Glutamatergic neuron (in vitro differentiated cells): ENCODE data around the gene FRMPD4. TPM values are rescaled to one million over a fixed set of nuclear protein-coding genes. Genes with fewer than 3 reads are reported as not detected.
A peak's percentile ranks its signal among the peaks of the same experiment; 100 is the strongest.

Experiments used
- DNase-seq: peaks from one replicate; pipeline ENCODE4 v3.0.0; 2022
- H3K27ac Mint-ChIP-seq: one replicate; pipeline ENCODE4 v1.8.0; 2020; ENCODE audit warnings: mild to moderate bottlenecking, mixed read lengths, inconsistent platforms; ENCODE audit not compliant: unreplicated experiment
- H3K27me3 Mint-ChIP-seq: one replicate; pipeline ENCODE4 v1.8.0; 2020; ENCODE audit warnings: mild to moderate bottlenecking, moderate library complexity, mixed read lengths, inconsistent platforms; ENCODE audit not compliant: unreplicated experiment
- H3K36me3 Mint-ChIP-seq: one replicate; pipeline ENCODE4 v1.8.0; 2020; ENCODE audit warnings: mild to moderate bottlenecking, mixed read lengths, inconsistent platforms; ENCODE audit not compliant: unreplicated experiment
- H3K4me1 Mint-ChIP-seq: one replicate; pipeline ENCODE4 v1.8.0; 2020; ENCODE audit warnings: mild to moderate bottlenecking, low read depth, mixed read lengths, inconsistent platforms; ENCODE audit not compliant: unreplicated experiment
- H3K4me3 Mint-ChIP-seq: one replicate; pipeline ENCODE4 v1.8.0; 2020; ENCODE audit warnings: mild to moderate bottlenecking, mixed read lengths, inconsistent platforms; ENCODE audit not compliant: unreplicated experiment
- H3K9me3 Mint-ChIP-seq: one replicate; pipeline ENCODE4 v1.8.0; 2020; ENCODE audit warnings: mild to moderate bottlenecking, moderate library complexity, mixed read lengths, inconsistent platforms; ENCODE audit not compliant: unreplicated experiment
- total RNA-seq: library from RNA; stranded (reverse); fragmentation: NEBNext Ultra II Directional; extraction: Animal tissue kit (Norgen Biotek cat#: 25700); gene quantifications from one replicate; pipeline ENCODE4 v1.2.1, GENCODE V29; 2021; ENCODE audit not compliant: unreplicated experiment
- TF ChIP-seq, protein P1 (sequence below): fragments of 200-600 bp; sonication (generic); IDR thresholded peaks from one replicate; pipeline ENCODE4 v1.5.0; 2021; ENCODE audit not compliant: partially characterized antibody, unreplicated experiment

The FRMPD4 gene
- total RNA-seq, 1 donor from 2014 or later = 6.2 TPM

DNA sequence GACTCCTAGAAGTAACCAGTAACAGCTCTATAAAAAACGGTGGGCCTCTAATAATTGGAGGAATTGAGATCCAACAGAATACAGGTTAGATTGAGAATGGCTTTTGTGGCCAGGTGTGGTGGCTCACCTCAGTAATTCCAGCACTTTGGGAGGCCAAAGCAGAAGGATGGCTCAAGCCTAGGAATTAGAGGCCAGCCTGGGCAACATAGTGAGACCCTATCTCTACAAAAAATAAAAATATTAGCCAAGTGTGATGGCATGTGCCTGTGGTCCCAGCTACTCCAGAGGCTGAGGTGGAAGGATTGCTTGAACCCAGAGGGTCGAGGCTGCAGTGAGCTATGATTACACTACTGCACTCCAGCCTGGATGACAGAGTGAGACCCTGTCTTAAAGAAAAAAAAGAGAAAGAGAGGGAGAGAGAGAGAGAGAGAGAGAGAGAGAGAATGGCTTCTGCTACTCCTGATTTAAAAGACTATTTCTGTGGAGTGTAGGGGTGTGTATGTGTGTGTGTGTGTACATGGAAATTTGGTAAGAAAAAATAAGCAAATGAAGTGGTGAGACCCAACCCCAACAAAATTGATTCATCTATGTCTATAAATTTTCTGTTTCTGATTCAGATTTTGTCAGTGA is 89.3 kb downstream of the FRMPD4 start:
- H3K27me3 Mint-ChIP-seq = no peaks in the 10 kb centered on the region
- no peaks in the 10 kb centered on the region for H3K4me1 Mint-ChIP-seq

DNA sequence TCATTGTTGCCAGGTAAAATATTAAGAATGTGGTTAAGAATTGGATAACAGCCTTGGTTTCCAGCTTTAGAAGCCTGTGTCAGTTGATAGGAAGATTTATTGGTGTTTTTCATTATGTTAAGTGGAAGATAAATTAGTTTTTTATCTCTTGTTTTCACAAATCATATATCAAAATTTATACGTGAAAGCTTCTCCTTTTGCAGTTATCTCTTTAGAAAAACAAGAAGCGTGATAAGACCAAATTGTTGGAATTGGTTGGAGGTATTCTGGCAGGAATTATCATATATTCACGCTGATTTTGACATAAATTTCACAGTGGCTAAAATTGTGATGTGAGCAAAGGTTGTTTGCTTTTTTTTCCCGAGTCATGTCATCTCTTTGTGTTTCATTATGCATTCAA is 90.6 kb downstream of the FRMPD4 start:
- DNase-seq = no peak
- H3K4me3 Mint-ChIP-seq = no peak overlapping the region
- H3K9me3 Mint-ChIP-seq = no peaks in the 10 kb centered on the region
- no peaks in the 10 kb centered on the region for H3K4me1 Mint-ChIP-seq
- H3K27ac Mint-ChIP-seq = no peak overlapping the region
- peaks cover 5% of the 10 kb centered on the region for H3K36me3 Mint-ChIP-seq
- H3K27me3 Mint-ChIP-seq = no peaks in the 10 kb centered on the region
- TF ChIP-seq, protein P1, sequence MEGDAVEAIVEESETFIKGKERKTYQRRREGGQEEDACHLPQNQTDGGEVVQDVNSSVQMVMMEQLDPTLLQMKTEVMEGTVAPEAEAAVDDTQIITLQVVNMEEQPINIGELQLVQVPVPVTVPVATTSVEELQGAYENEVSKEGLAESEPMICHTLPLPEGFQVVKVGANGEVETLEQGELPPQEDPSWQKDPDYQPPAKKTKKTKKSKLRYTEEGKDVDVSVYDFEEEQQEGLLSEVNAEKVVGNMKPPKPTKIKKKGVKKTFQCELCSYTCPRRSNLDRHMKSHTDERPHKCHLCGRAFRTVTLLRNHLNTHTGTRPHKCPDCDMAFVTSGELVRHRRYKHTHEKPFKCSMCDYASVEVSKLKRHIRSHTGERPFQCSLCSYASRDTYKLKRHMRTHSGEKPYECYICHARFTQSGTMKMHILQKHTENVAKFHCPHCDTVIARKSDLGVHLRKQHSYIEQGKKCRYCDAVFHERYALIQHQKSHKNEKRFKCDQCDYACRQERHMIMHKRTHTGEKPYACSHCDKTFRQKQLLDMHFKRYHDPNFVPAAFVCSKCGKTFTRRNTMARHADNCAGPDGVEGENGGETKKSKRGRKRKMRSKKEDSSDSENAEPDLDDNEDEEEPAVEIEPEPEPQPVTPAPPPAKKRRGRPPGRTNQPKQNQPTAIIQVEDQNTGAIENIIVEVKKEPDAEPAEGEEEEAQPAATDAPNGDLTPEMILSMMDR = no peak

More for the DNA sequence above, 89.3 kb downstream of the FRMPD4 start:
- no peak overlapping the region for H3K4me3 Mint-ChIP-seq
- no peaks in the 10 kb centered on the region for H3K9me3 Mint-ChIP-seq
- TF ChIP-seq, protein P1 = no peak
- no peak overlapping the region for H3K27ac Mint-ChIP-seq
- peaks cover 5% of the 10 kb centered on the region for H3K36me3 Mint-ChIP-seq
- no peak for DNase-seq

DNA sequence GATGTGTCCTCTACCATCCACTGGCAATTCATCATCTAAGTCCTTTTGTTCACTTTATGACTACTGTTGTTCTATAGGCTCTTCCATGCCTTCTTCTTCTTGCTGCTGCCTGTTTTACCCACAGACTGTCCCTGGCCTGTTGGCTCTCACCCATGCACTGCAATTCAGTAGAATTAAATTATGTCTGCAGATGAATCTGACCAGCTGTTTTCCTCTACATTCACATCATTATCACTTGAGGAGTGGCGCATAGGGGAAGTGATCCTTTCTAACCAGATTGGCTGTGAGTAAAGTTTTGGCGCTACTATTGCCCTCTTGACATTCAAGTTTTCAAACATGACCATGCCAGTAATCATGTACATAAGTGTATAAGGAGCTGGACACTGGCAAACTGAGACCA is 91.7 kb downstream of the FRMPD4 start:
- DNase-seq = no peak
- H3K4me3 Mint-ChIP-seq = no peak overlapping the region
- TF ChIP-seq, protein P1 = no peak
- H3K4me1 Mint-ChIP-seq = peaks cover 8% of the 10 kb centered on the region
- no peaks in the 10 kb centered on the region for H3K9me3 Mint-ChIP-seq
- H3K36me3 Mint-ChIP-seq = peaks cover 5% of the 10 kb centered on the region
- no peak overlapping the region for H3K27ac Mint-ChIP-seq
- no peaks in the 10 kb centered on the region for H3K27me3 Mint-ChIP-seq

- no peaks in the 10 kb centered on the region for H3K27me3 Mint-ChIP-seq
- H3K9me3 Mint-ChIP-seq = no peaks in the 10 kb centered on the region
- H3K4me3 Mint-ChIP-seq = peak overlapping the region; percentile 34
- TF ChIP-seq, protein P1 = no peak
- DNase-seq = peak; percentile 10
- peaks cover 2% of the 10 kb centered on the region for H3K36me3 Mint-ChIP-seq
- peaks cover 11% of the 10 kb centered on the region for H3K4me1 Mint-ChIP-seq
- peak overlapping the region; percentile 80 for H3K27ac Mint-ChIP-seq
Observed at GRCh38 chrX:12234534-12235329, 96.5 kb downstream of the FRMPD4 start.

DNA sequence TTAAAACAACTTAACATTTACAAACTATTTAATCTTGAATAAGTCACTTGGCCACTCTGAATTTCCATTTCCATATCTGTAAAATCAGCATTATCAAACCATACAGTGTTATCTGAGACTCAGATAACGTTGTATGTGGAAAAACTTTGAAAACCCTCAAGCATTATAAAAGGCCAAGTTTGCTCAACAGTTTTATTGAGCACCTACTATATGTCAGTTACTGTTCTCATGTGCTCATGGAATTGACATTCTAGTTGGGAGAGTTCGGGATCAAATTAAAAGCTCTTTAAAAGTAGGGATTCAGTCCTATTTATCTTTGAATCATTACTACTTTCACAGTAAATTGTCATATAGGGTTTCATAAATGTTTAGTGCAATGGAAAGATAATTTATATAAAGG is 97.9 kb downstream of the FRMPD4 start:
- no peak for DNase-seq
- Mint-ChIP-seq H3K27me3 (no peaks in the 10 kb centered on the region), H3K4me3 (no peak overlapping the region), H3K27ac (no peak overlapping the region), H3K9me3 (no peaks in the 10 kb centered on the region), H3K4me1 (peaks cover 11% of the 10 kb centered on the region), H3K36me3 (no peaks in the 10 kb centered on the region)
- TF ChIP-seq, protein P1 = no peak
